Endothelial cell of hepatic sinusoid (primary cell): ENCODE data around the gene INHBC.

Experiments used
- in situ Hi-C: cut with HindIII; loops from 2 replicates; pipeline ENCODE4 v1.10.0; 2017; ENCODE audit warnings: low sequenced_read_pairs

INHBC gene

GRCh38 chr12:57465747-57466505 is 31.3 kb downstream of the INHBC start:
- in situ Hi-C loops: no loop called here

- in situ Hi-C loops: no loop called here
Observed at GRCh38 chr12:57467212-57467874, 32.8 kb downstream of the INHBC start.

GRCh38 chr12:57467915-57468314 is 33.3 kb downstream of the INHBC start:
- in situ Hi-C loops: no loop called here

GRCh38 chr12:57469296-57470164 is 34.9 kb downstream of the INHBC start:
- in situ Hi-C loops: no loop called here

- in situ Hi-C loops: no loop called here
Observed at GRCh38 chr12:57470286-57470969, 35.8 kb downstream of the INHBC start.

- in situ Hi-C loops: no loop called here
Observed at GRCh38 chr12:57470970-57471656, 36.5 kb downstream of the INHBC start.

- in situ Hi-C loops: no loop called here
Observed at GRCh38 chr12:57471661-57472060, 37.1 kb downstream of the INHBC start.

GRCh38 chr12:57472391-57472790 is 37.8 kb downstream of the INHBC start:
- in situ Hi-C loops: no loop called here

- in situ Hi-C loops: no loop called here
Observed at GRCh38 chr12:57473392-57473791, 38.8 kb downstream of the INHBC start.

GRCh38 chr12:57473886-57474285 is 39.3 kb downstream of the INHBC start:
- in situ Hi-C loops: no loop called here

GRCh38 chr12:57474430-57474829 is 39.8 kb downstream of the INHBC start:
- in situ Hi-C loops: no loop called here

- in situ Hi-C loops: no loop called here
Observed at GRCh38 chr12:57474862-57475261, 40.3 kb downstream of the INHBC start.

- in situ Hi-C loops: no loop called here
Observed at GRCh38 chr12:57475271-57476161, 40.9 kb downstream of the INHBC start.

GRCh38 chr12:57476162-57476992 is 41.8 kb downstream of the INHBC start:
- in situ Hi-C loops: no loop called here

GRCh38 chr12:57476993-57477709 is 42.6 kb downstream of the INHBC start:
- in situ Hi-C loops: no loop called here

- in situ Hi-C loops: no loop called here
Observed at GRCh38 chr12:57477710-57478681, 43.4 kb downstream of the INHBC start.

GRCh38 chr12:57479043-57479375 is 44.4 kb downstream of the INHBC start:
- in situ Hi-C loops: no loop called here
